K562 (cell line): Measurements from ENCODE around the gene SERPINA1. TPM values are rescaled to one million over a fixed set of nuclear protein-coding genes. Genes with fewer than 3 reads are reported as not detected.
"Not testable (repeated sequence)": the region's sequence is repeated elsewhere in the genome, so short reads cannot be mapped to it uniquely, and the experiment has no call there.

Source experiments
- ATAC-seq: fragments of 200-7000 bp; cut with Tn5 transposase; 3 replicates; pipeline ENCODE4 v1.9.1; 2020; ENCODE audit warnings: moderate library complexity
- BruUV-seq: library from RNA; stranded (reverse); fragments of 400-500 nt; replicated peaks from 2 replicates; lab custom pipeline; 2021; lab: Mats Ljungman, UMichigan
- CTCF ChIA-PET: fragments of 300-600 bp; formaldehyde crosslinking; extraction: SDS; loops from one replicate; lab custom pipeline; 2021; ENCODE audit warnings: low intra/inter-chr PET ratio; lab: Yijun Ruan, JAX
- POLR2A ChIA-PET: fragments of 300-600, 350-650 bp; sonication (Branson Sonifier 250); formaldehyde crosslinking; extraction: SDS; loops from one replicate; lab custom pipeline; 2021; ENCODE audit warnings: antibody characterized with exemption, inconsistent platforms; lab: Yijun Ruan, JAX
- DNase-seq, 4 experiments: peaks; one replicate each; pipeline versions ENCODE4 v3.0.0 to v3.0.0-alpha.2; 2011 to 2018; ENCODE audit warnings: low spot score in 3 of 4, mixed read lengths in 3 of 4; ENCODE audit errors: extremely low read depth in 1 of 4
- FAIRE-seq: peaks from 2 replicates; lab custom pipeline; 2011; peaks lifted over from hg19 to GRCh38; lab: Jason Lieb, UNC
- H2AFZ ChIP-seq: 2 replicates; pipeline ENCODE4 v1.6.0; 2011; ENCODE audit warnings: low read depth, low read length, control low read depth, inconsistent platforms
- H3K27ac ChIP-seq: fragments of 200-600 bp; 3 replicates; pipeline ENCODE4 v1.8.0; 2011; ENCODE audit warnings: low read depth, mild to moderate bottlenecking, control low read depth, inconsistent platforms, low read length, moderate library complexity, mixed read lengths; ENCODE audit errors: extremely low read depth
- H3K27me3 ChIP-seq, 2 experiments: fragments of 300-600 bp in 1 of 2; 2 replicates in 1 of 2; 3 replicates in 1 of 2; pipeline versions ENCODE4 v1.6.0 to v1.8.0; 2011; ENCODE audit warnings: inconsistent platforms in 2 of 2, low read length in 2 of 2, mild to moderate bottlenecking in 1 of 2, mixed read lengths in 1 of 2, moderate library complexity in 1 of 2; ENCODE audit not compliant: control insufficient read depth in 2 of 2, insufficient read depth in 2 of 2
- H3K36me3 ChIP-seq: fragments of 300-600 bp; 3 replicates; pipeline ENCODE4 v1.8.0; 2011; ENCODE audit warnings: mild to moderate bottlenecking, low read length, inconsistent platforms; ENCODE audit not compliant: control insufficient read depth, insufficient read depth
- H3K4me1 ChIP-seq, 2 experiments: fragments of 200-600 bp in 1 of 2; replicated peaks in 1 of 2; 2 replicates in 1 of 2; 3 replicates in 1 of 2; pipeline versions ENCODE4 v1.5.1 to v1.8.0; 2011; ENCODE audit warnings: inconsistent platforms in 2 of 2, low read length in 2 of 2, mild to moderate bottlenecking in 1 of 2, mixed read lengths in 1 of 2, moderate library complexity in 1 of 2; ENCODE audit not compliant: control insufficient read depth in 2 of 2, insufficient read depth in 2 of 2
- H3K4me2 ChIP-seq: 2 replicates; pipeline ENCODE4 v1.6.1; 2011; ENCODE audit warnings: low read length, control low read depth, inconsistent platforms, mixed read lengths; ENCODE audit not compliant: insufficient read depth
- H3K4me3 ChIP-seq: fragments of 200-600 bp; sonication (generic), shearing (Covaris generic); 2 replicates; pipeline ENCODE4 v1.5.1; 2016; ENCODE audit warnings: control low read depth, inconsistent platforms
- H3K79me2 ChIP-seq: fragments of 200-600 bp; 3 replicates; pipeline ENCODE4 v1.8.0; 2011; ENCODE audit warnings: low read length, inconsistent platforms; ENCODE audit not compliant: control insufficient read depth, insufficient read depth
- H3K9ac ChIP-seq, 2 experiments: 2 replicates each; pipeline versions ENCODE4 v1.6.0 to v1.6.1; 2011; ENCODE audit warnings: low read depth in 2 of 2, low read length in 2 of 2, control low read depth in 1 of 2, inconsistent platforms in 1 of 2, mild to moderate bottlenecking in 1 of 2, mixed read lengths in 1 of 2; ENCODE audit not compliant: insufficient read depth in 1 of 2
- H3K9me1 ChIP-seq: one replicate; pipeline ENCODE4 v1.6.0; 2011; ENCODE audit warnings: inconsistent platforms, mild to moderate bottlenecking, low read length, moderate library complexity; ENCODE audit not compliant: control insufficient read depth, insufficient read depth
- H3K9me3 ChIP-seq: replicated peaks from 2 replicates; pipeline ENCODE4 v1.5.1; 2011; ENCODE audit warnings: low read depth, low read length, inconsistent platforms; ENCODE audit not compliant: control insufficient read depth, insufficient read depth
- H4K20me1 ChIP-seq: replicated peaks from 2 replicates; pipeline ENCODE4 v1.6.1; 2011; ENCODE audit warnings: low read length, inconsistent platforms, mixed read lengths; ENCODE audit not compliant: control insufficient read depth, insufficient read depth
- CUX1 ChIP-seq: fragments of 200-800 bp; sonication (Bioruptor generic); IDR thresholded peaks from 2 replicates; pipeline ENCODE4 v1.6.1; 2016; ENCODE audit warnings: missing genetic modification characterization, missing compliant biosample characterization
- E2F3 ChIP-seq: fragments of 250-450 bp; sonication (Bioruptor Pico); IDR thresholded peaks from 2 replicates; pipeline ENCODE4 v1.4.0; 2020; ENCODE audit warnings: mild to moderate bottlenecking
- FOXK2 ChIP-seq, 2 experiments: fragments of 450-650 bp; IDR thresholded peaks in 1 of 2; conservative IDR thresholded peaks in 1 of 2; 2 replicates each; pipeline ENCODE4 v1.6.1; 2016; ENCODE audit warnings: low read depth in 2 of 2, mild to moderate bottlenecking in 1 of 2
- GABPA ChIP-seq: fragments of 200-800 bp; sonication (Bioruptor generic); conservative IDR thresholded peaks from 2 replicates; pipeline ENCODE4 v1.6.1; 2016; ENCODE audit warnings: low read depth, missing genetic modification characterization, missing compliant biosample characterization
- GATAD2A ChIP-seq: fragments of 450-650 bp; IDR thresholded peaks from 2 replicates; pipeline ENCODE4 v1.6.1; 2017
- NELFE ChIP-seq: IDR thresholded peaks from 2 replicates; pipeline ENCODE4 v1.6.1; 2011; ENCODE audit warnings: mild to moderate bottlenecking; ENCODE audit not compliant: insufficient read depth, insufficient read length
- NFIX ChIP-seq: fragments of 250-450 bp; sonication (Bioruptor Pico); IDR thresholded peaks from 2 replicates; pipeline ENCODE4 v1.4.0; 2020; ENCODE audit warnings: low read depth, mild to moderate bottlenecking, moderate library complexity
- PTBP1 ChIP-seq: fragments of 200-400 bp; formaldehyde crosslinking; IDR thresholded peaks from 2 replicates; pipeline ENCODE4 v1.6.1; 2017; ENCODE audit warnings: low read depth, low read length
- ZNF174 ChIP-seq: fragments of 250-450 bp; sonication (Bioruptor Pico); IDR thresholded peaks from 2 replicates; pipeline ENCODE4 v1.4.0; 2020; ENCODE audit warnings: mild to moderate bottlenecking
- ZNF507 ChIP-seq: conservative IDR thresholded peaks from 2 replicates; pipeline ENCODE4 v1.6.1; 2017; ENCODE audit warnings: missing genetic modification characterization, missing compliant biosample characterization
- ZNF668 ChIP-seq: fragments of 250-450 bp; sonication (Bioruptor Pico); IDR thresholded peaks from 2 replicates; pipeline ENCODE4 v1.8.0; 2022; ENCODE audit warnings: mild to moderate bottlenecking, inconsistent platforms
- WGBS: fragments of 100-300 bp; shearing (Covaris generic); methylation state at CpG from one replicate; pipeline ENCODE4 v1.1.6; 2016; ENCODE audit warnings: low coverage, mixed read lengths; ENCODE audit not compliant: insufficient coverage; ENCODE audit errors: missing lambda C conversion rate; 5-methylcytosine and 5-hydroxymethylcytosine counted together
- in situ Hi-C: fragments of 300-500 bp; cut with MboI; formaldehyde crosslinking; loops from 4 replicates; pipeline ENCODE4 v1.15.0; 2018; ENCODE audit warnings: inconsistent platforms, mixed read lengths
- intact Hi-C: fragments of 100-400 bp; cut with micrococcal nuclease; formaldehyde crosslinking; loops from 2 replicates; pipeline ENCODE4 v1.14.2; 2022
- polyA plus RNA-seq, 8 experiments: library from polyadenylated mRNA; depleted of rRNA in 4 of 8; stranded (reverse) in 5 of 8; unstranded in 3 of 8; fragments of >200 nt; fragmentation: Nextera tagmentation in 2 of 8; fragmentation: Illumina TruSeq in 1 of 8; extraction: Ambion mirVana in 2 of 8; extraction: Trizol in 1 of 8; gene quantifications; 2 replicates each; pipeline versions ENCODE4 v1.2.1 to v1.2.3, GENCODE V29; 2011 to 2014; ENCODE audit warnings: inconsistent platforms in 1 of 8, missing spikeins in 1 of 8
- total RNA-seq, 7 experiments: library from RNA; depleted of rRNA in 6 of 7; stranded (reverse); fragments of >200 nt in 6 of 7; fragmentation: Illumina TruSeq in 2 of 7; extraction: Trizol in 2 of 7; gene quantifications; 2 replicates each; pipeline versions ENCODE4 v1.2.1 to v1.2.3, GENCODE V29; 2011 to 2021; ENCODE audit warnings: low replicate concordance in 1 of 7

The SERPINA1 gene
- total and polyA plus RNA-seq, 9 of the 15 experiments (the other 6 are each of a cell fraction or from before 2014, with no cell fraction given), result 4.1 TPM; not detected in 8

GRCh38 chr14:94411638-94412037, 23.2 kb upstream of the SERPINA1 start:
- no peak overlapping the region for H3K4me3 ChIP-seq
- no TSS peak for BruUV-seq
- intact Hi-C loops (loop anchor here (2.0 kb wide), 1 partner anchor 49 kb away; no protein-coding TSS in a partner anchor), in situ Hi-C loops (no loop called here)
- H3K4me2 ChIP-seq, result no peak overlapping the region
- H3K27ac ChIP-seq, result no peak overlapping the region
- FAIRE-seq (no peak), ATAC-seq (no peak), DNase-seq (no peak)
- H3K4me1 ChIP-seq, result no peaks in the 10 kb centered on the region
- CTCF ChIA-PET, result no interaction called here
- H3K9me3 ChIP-seq, result no peaks in the 10 kb centered on the region
- H3K9me1 ChIP-seq, result no peaks in the 10 kb centered on the region
- POLR2A ChIA-PET, result no interaction called here
- H3K9ac ChIP-seq, result no peak overlapping the region
- WGBS, result 0% methylated on average over 1 of the region's 1 CpG
- H3K27me3 ChIP-seq, result no peaks in the 10 kb centered on the region
- H3K79me2 ChIP-seq, result no peaks in the 10 kb centered on the region
- H2AFZ ChIP-seq, result no peak overlapping the region
- H4K20me1 ChIP-seq, result no peaks in the 10 kb centered on the region
- TF ChIP-seq PTBP1, result no peak
- TF ChIP-seq GATAD2A, result no peak
- no peak for TF ChIP-seq GABPA (tag)
- TF ChIP-seq ZNF668, result no peak
- no peak for TF ChIP-seq NFIX (CRISPR knock-in tag)
- TF ChIP-seq FOXK2 (conservative IDR thresholded peaks at IDR 0.05 in 1 of 2, IDR thresholded peaks at IDR 0.05 in 1 of 2; ENCODE audit: low read depth in 2 of 2), result no peak
- TF ChIP-seq ZNF507 (tag), result no peak
- no peak for TF ChIP-seq CUX1 (CRISPR knock-in tag)
- TF ChIP-seq ZNF174, result no peak
- TF ChIP-seq NELFE, result no peak
- TF ChIP-seq E2F3 (CRISPR knock-in tag), result no peak
- no peaks in the 10 kb centered on the region for H3K36me3 ChIP-seq

- H2AFZ ChIP-seq, H3K27me3 ChIP-seq, CTCF ChIA-PET, H3K9ac ChIP-seq, intact Hi-C loops, FAIRE-seq, H3K4me1 ChIP-seq, BruUV-seq, H3K79me2 ChIP-seq, H4K20me1 ChIP-seq, ATAC-seq, H3K4me3 ChIP-seq, H3K4me2 ChIP-seq, H3K36me3 ChIP-seq, H3K9me3 ChIP-seq, in situ Hi-C loops, H3K27ac ChIP-seq, H3K9me1 ChIP-seq, DNase-seq: not testable (repeated sequence)
- 3% methylated on average over 5 of the region's 5 CpGs for WGBS
- POLR2A ChIA-PET, result interaction anchor here (0.7 kb wide), 1 partner anchor 13 kb away, joined by 3 read pairs; no protein-coding TSS in a partner anchor
Measured at GRCh38 chr14:94409430-94409829, 21.0 kb upstream of the SERPINA1 start.
